Kidney (tissue), 14 donors: ENCODE results near the gene GPX4. TPM values are rescaled to one million over a fixed set of nuclear protein-coding genes. Genes with fewer than 3 reads are reported as not detected.

Source experiments
- DNase-seq, 5 donors: peaks; one replicate each; pipeline ENCODE4 v3.0.0-alpha.2; 2013 to 2020
- FAIRE-seq: peaks from 2 replicates; lab custom pipeline; 2012; peaks lifted over from hg19 to GRCh38; lab: Jason Lieb, UNC
- H3K27ac ChIP-seq, 2 donors: one replicate each; pipeline ENCODE4 v1.7.0; 2013; ENCODE audit warnings: low read depth in 2 of 2, low read length in 2 of 2, inconsistent platforms in 1 of 2
- H3K27me3 ChIP-seq: one replicate; pipeline ENCODE4 v1.7.1; 2013; ENCODE audit warnings: low read length, inconsistent platforms; ENCODE audit not compliant: control insufficient read depth, insufficient read depth
- H3K36me3 ChIP-seq, 3 donors: one replicate each; pipeline versions ENCODE4 v1.7.0 to v1.7.1; 2013; ENCODE audit warnings: low read length in 3 of 3, control low read depth in 1 of 3, inconsistent platforms in 1 of 3; ENCODE audit not compliant: insufficient read depth in 3 of 3, control insufficient read depth in 2 of 3
- H3K4me1 ChIP-seq, 3 donors: one replicate each; pipeline versions ENCODE4 v1.7.0 to v1.7.1; 2013; ENCODE audit warnings: low read length in 3 of 3, inconsistent platforms in 1 of 3, low read depth in 1 of 3; ENCODE audit not compliant: control insufficient read depth in 2 of 3, insufficient read depth in 2 of 3
- H3K4me3 ChIP-seq, 3 donors: one replicate each; pipeline versions ENCODE4 v1.7.0 to v1.8.1; 2013; ENCODE audit warnings: low read length in 3 of 3, control low read depth in 1 of 3, inconsistent platforms in 1 of 3
- H3K9ac ChIP-seq, 3 donors: one replicate each; pipeline versions ENCODE4 v1.7.0 to v1.7.1; 2013; ENCODE audit warnings: low read length in 3 of 3, control low read depth in 1 of 3, inconsistent platforms in 1 of 3
- H3K9me3 ChIP-seq, 3 donors: one replicate each; pipeline versions ENCODE4 v1.7.0 to v1.7.1; 2013; ENCODE audit warnings: low read length in 3 of 3, control low read depth in 1 of 3, inconsistent platforms in 1 of 3; ENCODE audit not compliant: control insufficient read depth in 2 of 3, insufficient read depth in 1 of 3
- CTCF ChIP-seq: IDR thresholded peaks from 3 replicates; pipeline ENCODE4 v1.5.1; 2012; ENCODE audit warnings: mild to moderate bottlenecking, moderate library complexity, borderline replicate concordance; ENCODE audit not compliant: insufficient read depth; ENCODE audit errors: extremely low read depth
- intact Hi-C: fragments of 100-400 bp; cut with DNase I; formaldehyde crosslinking; loops from one replicate; pipeline ENCODE4 v1.11.1; 2022
- polyA plus RNA-seq: library from polyadenylated mRNA; stranded (reverse); fragments of 350-450 nt; fragmentation: Illumina TruSeq; extraction: RNeasy Lipid Tissue Mini Kit (QIAGEN cat#74804); gene quantifications from one replicate; pipeline ENCODE4 v1.2.3, GENCODE V29; 2014; ENCODE audit warnings: low read depth, low replicate concordance; ENCODE audit not compliant: insufficient read depth
- total RNA-seq: library from RNA; stranded (reverse); fragmentation: NEBNext Ultra II Directional; extraction: Animal tissue kit (Norgen Biotek cat#: 25700); gene quantifications from one replicate; pipeline ENCODE4 v1.2.1, GENCODE V29; 2021
- donor health status: control.
- donor health status: control.
- donor health status: control.
- donor health status: control.
- donor health status: control.
- donor health status: DM: yes; HTN: yes; CAD: no.
- donor health status: Normal renal cell carcinoma (clear cell type).

GPX4 gene
- total and polyA plus RNA-seq, 2 donors from 2014 or later, result 268 to 966 TPM

GRCh38 chr19:1154731-1155351, 51.0 kb downstream of the GPX4 start:
- intact Hi-C loops, result no loop called here
- peak in 4 of 5 donors; percentile 73 to 97 (median 76) for DNase-seq

GRCh38 chr19:1155352-1156304, 51.8 kb downstream of the GPX4 start:
- DNase-seq (no peak), FAIRE-seq (no peak)
- Histone ChIP-seq H3K9me3 (no peaks in the 10 kb centered on the region), H3K4me1 (peaks cover 0 to 25% (median 9%) of the 10 kb centered on the region in 3 donors), H3K36me3 (peaks cover 0 to 3% (median 0%) of the 10 kb centered on the region in 3 donors), H3K27me3 (no peaks in the 10 kb centered on the region), H3K9ac (peak overlapping the region in 1 of 3 donors; percentile 71), H3K4me3 (peak overlapping the region in 1 of 3 donors; percentile 25), H3K27ac (peak overlapping the region; percentile 91 to 96)
- intact Hi-C loops, result no loop called here
- TF ChIP-seq CTCF, result no peak

More at GRCh38 chr19:1154731-1155351, 51.0 kb downstream of the GPX4 start:
- Histone ChIP-seq H3K36me3 (peaks cover 0 to 3% (median 0%) of the 10 kb centered on the region in 3 donors), H3K9ac (peak overlapping the region in 1 of 3 donors; percentile 71), H3K4me3 (peak overlapping the region in 1 of 3 donors; percentile 37), H3K27ac (peak overlapping the region; percentile 91 to 96), H3K4me1 (peaks cover 0 to 31% (median 9%) of the 10 kb centered on the region in 3 donors), H3K27me3 (no peaks in the 10 kb centered on the region), H3K9me3 (no peaks in the 10 kb centered on the region)
- no peak for FAIRE-seq
- TF ChIP-seq CTCF, result no peak

Other genes with a start within 250 kb of the GPX4 start
- gene CFD, start 244.3 kb upstream of the GPX4 start, total RNA-seq, result 35.1 TPM
- 4.6 TPM for gene CFD, start 244.3 kb upstream of the GPX4 start, polyA plus RNA-seq
- gene MED16, start 210.8 kb upstream of the GPX4 start, total RNA-seq, result 56.5 TPM
- 72.1 TPM for gene MED16, start 210.8 kb upstream of the GPX4 start, polyA plus RNA-seq
- gene RNU6-9, start 210.5 kb upstream of the GPX4 start, total RNA-seq, result not detected
- gene RNU6-9, start 210.5 kb upstream of the GPX4 start, polyA plus RNA-seq, result not detected
- 71.4 TPM for gene R3HDM4, start 190.8 kb upstream of the GPX4 start, total RNA-seq
- gene R3HDM4, start 190.8 kb upstream of the GPX4 start, polyA plus RNA-seq, result 47.4 TPM
- gene KISS1R, start 186.7 kb upstream of the GPX4 start, total RNA-seq, result 0.69 TPM
- gene KISS1R, start 186.7 kb upstream of the GPX4 start, polyA plus RNA-seq, result not detected
- 16.9 TPM for gene ARID3A, start 178.0 kb upstream of the GPX4 start, total RNA-seq
- 5.6 TPM for gene ARID3A, start 178.0 kb upstream of the GPX4 start, polyA plus RNA-seq
- gene WDR18, start 119.6 kb upstream of the GPX4 start, total RNA-seq, result 40.3 TPM
- gene WDR18, start 119.6 kb upstream of the GPX4 start, polyA plus RNA-seq, result 77.2 TPM
- gene GRIN3B, start 103.6 kb upstream of the GPX4 start, total RNA-seq, result 0.44 TPM
- gene GRIN3B, start 103.6 kb upstream of the GPX4 start, polyA plus RNA-seq, result 0.15 TPM
- 180 TPM for gene TMEM259, start 82.9 kb upstream of the GPX4 start, total RNA-seq
- gene TMEM259, start 82.9 kb upstream of the GPX4 start, polyA plus RNA-seq, result 129 TPM
- gene RNU6-2, start 82.5 kb upstream of the GPX4 start, total RNA-seq, result not detected
- gene RNU6-2, start 82.5 kb upstream of the GPX4 start, polyA plus RNA-seq, result not detected
- 131 TPM for gene CNN2, start 77.4 kb upstream of the GPX4 start, total RNA-seq
- gene CNN2, start 77.4 kb upstream of the GPX4 start, polyA plus RNA-seq, result 64.1 TPM
- gene ABCA7, start 63.9 kb upstream of the GPX4 start, total RNA-seq, result 20.4 TPM
- 11.7 TPM for gene ABCA7, start 63.9 kb upstream of the GPX4 start, polyA plus RNA-seq
- 50.0 TPM for gene ARHGAP45, start 36.8 kb upstream of the GPX4 start, total RNA-seq
- 11.8 TPM for gene ARHGAP45, start 36.8 kb upstream of the GPX4 start, polyA plus RNA-seq
- gene POLR2E, start 8.6 kb upstream of the GPX4 start, total RNA-seq, result 158 TPM
- 189 TPM for gene POLR2E, start 8.6 kb upstream of the GPX4 start, polyA plus RNA-seq
- gene SBNO2, start 70.3 kb downstream of the GPX4 start, total RNA-seq, result 156 TPM
- gene SBNO2, start 70.3 kb downstream of the GPX4 start, polyA plus RNA-seq, result 12.2 TPM
- gene STK11, start 101.8 kb downstream of the GPX4 start, total RNA-seq, result 57.7 TPM
- gene STK11, start 101.8 kb downstream of the GPX4 start, polyA plus RNA-seq, result 40.7 TPM
- gene CBARP, start 134.0 kb downstream of the GPX4 start, total RNA-seq, result 1.1 TPM
- 1.0 TPM for gene CBARP, start 134.0 kb downstream of the GPX4 start, polyA plus RNA-seq
- gene ATP5F1D, start 137.8 kb downstream of the GPX4 start, total RNA-seq, result 183 TPM
- gene ATP5F1D, start 137.8 kb downstream of the GPX4 start, polyA plus RNA-seq, result 641 TPM
- 205 TPM for gene MIDN, start 144.6 kb downstream of the GPX4 start, total RNA-seq
- gene MIDN, start 144.6 kb downstream of the GPX4 start, polyA plus RNA-seq, result 21.3 TPM
- gene CIRBP, start 165.3 kb downstream of the GPX4 start, total RNA-seq, result 533 TPM
- gene CIRBP, start 165.3 kb downstream of the GPX4 start, polyA plus RNA-seq, result 408 TPM
- 35.3 TPM for gene FAM174C, start 171.5 kb downstream of the GPX4 start, total RNA-seq
- 94.7 TPM for gene FAM174C, start 171.5 kb downstream of the GPX4 start, polyA plus RNA-seq
- not detected for gene EFNA2, start 181.9 kb downstream of the GPX4 start, total RNA-seq
- gene EFNA2, start 181.9 kb downstream of the GPX4 start, polyA plus RNA-seq, result not detected